Karpas-422 (cell line): ENCODE data around the gene CALM1. TPM values are rescaled to one million over a fixed set of nuclear protein-coding genes. Genes with fewer than 3 reads are reported as not detected.

Experiments used
- DNase-seq: peaks from one replicate; pipeline ENCODE4 v3.0.0-alpha.2; 2015
- H2AFZ ChIP-seq: fragments of 200-600 bp; sonication (generic); 2 replicates; pipeline ENCODE4 v1.6.1; 2014; ENCODE audit warnings: antibody characterized with exemption, low read length, mixed read lengths
- H3K27ac ChIP-seq: fragments of 200-600 bp; sonication (generic); 2 replicates; pipeline ENCODE4 v1.5.1; 2014; ENCODE audit warnings: mild to moderate bottlenecking, low read length, moderate library complexity
- H3K27me3 ChIP-seq: fragments of 200-600 bp; sonication (generic); 2 replicates; pipeline ENCODE4 v1.6.1; 2014; ENCODE audit warnings: low read length, mixed read lengths
- H3K36me3 ChIP-seq: fragments of 200-600 bp; sonication (generic); 2 replicates; pipeline ENCODE4 v1.6.1; 2014; ENCODE audit warnings: low read length, mixed read lengths; ENCODE audit not compliant: insufficient read depth
- H3K4me1 ChIP-seq: fragments of 200-600 bp; sonication (generic); 2 replicates; pipeline ENCODE4 v1.6.1; 2014; ENCODE audit warnings: mild to moderate bottlenecking, low read length, mixed read lengths
- H3K4me2 ChIP-seq: fragments of 200-600 bp; sonication (generic); 2 replicates; pipeline ENCODE4 v1.6.1; 2014; ENCODE audit warnings: low read length, low read depth, mild to moderate bottlenecking; ENCODE audit not compliant: poor library complexity, severe bottlenecking
- H3K4me3 ChIP-seq: fragments of 200-600 bp; sonication (generic); 2 replicates; pipeline ENCODE4 v1.5.1; 2014; ENCODE audit warnings: mild to moderate bottlenecking, antibody characterized with exemption, low read length, mixed read lengths
- H3K79me2 ChIP-seq: fragments of 200-600 bp; sonication (generic); 2 replicates; pipeline ENCODE4 v1.6.1; 2014; ENCODE audit warnings: mild to moderate bottlenecking, low read length, mixed read lengths
- H3K9ac ChIP-seq: fragments of 200-600 bp; sonication (generic); 2 replicates; pipeline ENCODE4 v1.6.0; 2014; ENCODE audit warnings: low read length
- H3K9me2 ChIP-seq: fragments of 200-600 bp; sonication (generic), shearing (Covaris generic); replicated peaks from 2 replicates; pipeline ENCODE4 v1.6.0; 2014; ENCODE audit warnings: mild to moderate bottlenecking, low read length, moderate library complexity; ENCODE audit not compliant: insufficient read depth
- H3K9me3 ChIP-seq: fragments of 300-700, 200-600 bp; sonication (generic); 2 replicates; pipeline ENCODE4 v1.6.1; 2014; ENCODE audit warnings: low read length, mixed read lengths
- H4K20me1 ChIP-seq: fragments of 200-600 bp; sonication (generic); 2 replicates; pipeline ENCODE4 v1.6.1; 2014; ENCODE audit warnings: mild to moderate bottlenecking, antibody characterized with exemption, low read length, low read depth; ENCODE audit not compliant: insufficient read depth
- total RNA-seq: library from RNA; depleted of rRNA; stranded (reverse); fragments of >200 nt; shearing (Covaris generic); gene quantifications from 2 replicates; pipeline ENCODE4 v1.2.3, GENCODE V29; 2014; ENCODE audit warnings: low replicate concordance

Gene CALM1
- total RNA-seq, 1 experiment from 2014 or later: 724 TPM

- Histone ChIP-seq H3K4me2 (peak overlapping the region; percentile 89), H3K4me1 (peaks cover 24% of the 10 kb centered on the region), H3K27me3 (no peaks in the 10 kb centered on the region), H2AFZ (no peak overlapping the region), H3K27ac (no peak overlapping the region), H3K79me2 (no peaks in the 10 kb centered on the region), H3K9ac (peak overlapping the region; percentile 82; the same call in 1 of the 2 replicates), H3K4me3 (no peak overlapping the region), H3K9me2 (no peaks in the 10 kb centered on the region), H3K36me3 (no peaks in the 10 kb centered on the region), H4K20me1 (no peaks in the 10 kb centered on the region), H3K9me3 (no peaks in the 10 kb centered on the region)
- DNase-seq: peak; percentile 69
Measured at GRCh38 chr14:90381011-90381786, 15.6 kb upstream of the CALM1 start.

GRCh38 chr14:90381999-90382451, 14.8 kb upstream of the CALM1 start:
- Histone ChIP-seq H3K4me1 (peaks cover 24% of the 10 kb centered on the region), H3K9me2 (no peaks in the 10 kb centered on the region), H4K20me1 (no peaks in the 10 kb centered on the region), H3K9me3 (no peaks in the 10 kb centered on the region), H3K79me2 (no peaks in the 10 kb centered on the region), H3K27ac (no peak overlapping the region), H3K4me2 (peak overlapping the region; percentile 89), H2AFZ (peak overlapping the region; percentile 95), H3K4me3 (peak overlapping the region; percentile 77), H3K27me3 (no peaks in the 10 kb centered on the region), H3K36me3 (no peaks in the 10 kb centered on the region), H3K9ac (peak overlapping the region; percentile 82)
- peak; percentile 57 for DNase-seq

- H3K4me2 ChIP-seq: peak overlapping the region; percentile 89
- H4K20me1 ChIP-seq: no peaks in the 10 kb centered on the region
- H3K4me1 ChIP-seq: peaks cover 24% of the 10 kb centered on the region
- H3K27ac ChIP-seq: peak overlapping the region; percentile 70
- peak overlapping the region; percentile 82 for H3K9ac ChIP-seq
- no peaks in the 10 kb centered on the region for H3K79me2 ChIP-seq
- H3K27me3 ChIP-seq: no peaks in the 10 kb centered on the region
- peak; percentile 81 for DNase-seq
- H3K9me2 ChIP-seq: no peaks in the 10 kb centered on the region
- peak overlapping the region; percentile 95 for H2AFZ ChIP-seq
- H3K36me3 ChIP-seq: no peaks in the 10 kb centered on the region
- peak overlapping the region; percentile 77 for H3K4me3 ChIP-seq
- no peaks in the 10 kb centered on the region for H3K9me3 ChIP-seq
Measured at GRCh38 chr14:90382491-90383125, 14.2 kb upstream of the CALM1 start.

GRCh38 chr14:90383126-90383730, 13.6 kb upstream of the CALM1 start:
- Histone ChIP-seq H3K4me2 (peak overlapping the region; percentile 89), H3K4me3 (peak overlapping the region; percentile 77), H3K27ac (peak overlapping the region; percentile 70), H3K79me2 (no peaks in the 10 kb centered on the region), H3K4me1 (peaks cover 25% of the 10 kb centered on the region), H3K9me3 (no peaks in the 10 kb centered on the region), H4K20me1 (no peaks in the 10 kb centered on the region), H3K27me3 (no peaks in the 10 kb centered on the region), H2AFZ (peak overlapping the region; percentile 95), H3K9ac (peak overlapping the region; percentile 82), H3K36me3 (no peaks in the 10 kb centered on the region), H3K9me2 (no peaks in the 10 kb centered on the region)
- DNase-seq: peak; percentile 100

GRCh38 chr14:90383731-90384542, 12.9 kb upstream of the CALM1 start:
- H2AFZ ChIP-seq: peak overlapping the region; percentile 69
- H3K9me2 ChIP-seq: no peaks in the 10 kb centered on the region
- peaks cover 30% of the 10 kb centered on the region for H3K4me1 ChIP-seq
- H3K36me3 ChIP-seq: no peaks in the 10 kb centered on the region
- H3K4me2 ChIP-seq: peak overlapping the region; percentile 78
- peak overlapping the region; percentile 63 for H3K9ac ChIP-seq
- no peaks in the 10 kb centered on the region for H3K9me3 ChIP-seq
- peak; percentile 62 for DNase-seq
- H4K20me1 ChIP-seq: no peaks in the 10 kb centered on the region
- no peaks in the 10 kb centered on the region for H3K79me2 ChIP-seq
- no peaks in the 10 kb centered on the region for H3K27me3 ChIP-seq
- peak overlapping the region; percentile 64 for H3K4me3 ChIP-seq
- no peak overlapping the region for H3K27ac ChIP-seq

- H3K9me3 ChIP-seq: no peaks in the 10 kb centered on the region
- H4K20me1 ChIP-seq: no peaks in the 10 kb centered on the region
- no peaks in the 10 kb centered on the region for H3K27me3 ChIP-seq
- no peak for DNase-seq
- peak overlapping the region; percentile 78 for H3K4me2 ChIP-seq
- H3K9ac ChIP-seq: no peak overlapping the region
- no peaks in the 10 kb centered on the region for H3K79me2 ChIP-seq
- H2AFZ ChIP-seq: peak overlapping the region; percentile 69
- H3K9me2 ChIP-seq: no peaks in the 10 kb centered on the region
- peaks cover 30% of the 10 kb centered on the region for H3K4me1 ChIP-seq
- no peaks in the 10 kb centered on the region for H3K36me3 ChIP-seq
- H3K27ac ChIP-seq: no peak overlapping the region
- H3K4me3 ChIP-seq: no peak overlapping the region
Measured at GRCh38 chr14:90384543-90384911, 12.3 kb upstream of the CALM1 start.

GRCh38 chr14:90386321-90386720, 10.5 kb upstream of the CALM1 start:
- peaks cover 27% of the 10 kb centered on the region for H3K4me1 ChIP-seq
- no peak overlapping the region for H3K27ac ChIP-seq
- no peak for DNase-seq

More at GRCh38 chr14:90386321-90386720, 10.5 kb upstream of the CALM1 start:
- Histone ChIP-seq H4K20me1 (no peaks in the 10 kb centered on the region), H3K27me3 (no peaks in the 10 kb centered on the region), H3K79me2 (no peaks in the 10 kb centered on the region), H3K9ac (no peak overlapping the region), H3K9me3 (no peaks in the 10 kb centered on the region), H3K4me2 (no peak overlapping the region), H3K36me3 (no peaks in the 10 kb centered on the region), H3K4me3 (no peak overlapping the region), H2AFZ (no peak overlapping the region), H3K9me2 (no peaks in the 10 kb centered on the region)
